Ovary (tissue), 3 donors: Measurements from ENCODE around the gene CXCL3.

ENCODE experiments used
- EP300 ChIP-seq: sonication (generic); formaldehyde crosslinking; IDR thresholded peaks from one replicate; pipeline ENCODE4 v1.6.1; 2017; ENCODE audit warnings: antibody characterized with exemption
- TF ChIP-seq, protein P1 (sequence below), 3 donors: fragments of 450-650 bp in 2 of 3; fragments of 200-600 bp in 1 of 3; IDR thresholded peaks; one replicate each; pipeline versions ENCODE4 v1.5.1 to v1.8.0; 2016 to 2022; ENCODE audit warnings: antibody characterized with exemption in 3 of 3, mild to moderate bottlenecking in 1 of 3
- donor health status: DM: no; HTN: no; CAD: no.

DNA sequence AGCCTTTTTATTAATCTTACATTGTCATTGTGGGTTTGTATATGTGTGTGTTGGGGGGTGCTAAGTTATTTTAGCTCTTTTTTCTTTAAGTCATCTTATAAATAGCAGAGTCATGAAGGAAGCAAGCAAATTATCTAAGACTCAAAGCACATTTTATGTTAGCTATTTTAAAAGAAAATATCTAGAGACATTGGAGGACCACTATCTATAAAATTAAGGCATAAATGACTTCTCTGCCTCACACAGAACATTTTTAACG is 46.8 kb downstream of the CXCL3 start:
- TF ChIP-seq, protein P1, sequence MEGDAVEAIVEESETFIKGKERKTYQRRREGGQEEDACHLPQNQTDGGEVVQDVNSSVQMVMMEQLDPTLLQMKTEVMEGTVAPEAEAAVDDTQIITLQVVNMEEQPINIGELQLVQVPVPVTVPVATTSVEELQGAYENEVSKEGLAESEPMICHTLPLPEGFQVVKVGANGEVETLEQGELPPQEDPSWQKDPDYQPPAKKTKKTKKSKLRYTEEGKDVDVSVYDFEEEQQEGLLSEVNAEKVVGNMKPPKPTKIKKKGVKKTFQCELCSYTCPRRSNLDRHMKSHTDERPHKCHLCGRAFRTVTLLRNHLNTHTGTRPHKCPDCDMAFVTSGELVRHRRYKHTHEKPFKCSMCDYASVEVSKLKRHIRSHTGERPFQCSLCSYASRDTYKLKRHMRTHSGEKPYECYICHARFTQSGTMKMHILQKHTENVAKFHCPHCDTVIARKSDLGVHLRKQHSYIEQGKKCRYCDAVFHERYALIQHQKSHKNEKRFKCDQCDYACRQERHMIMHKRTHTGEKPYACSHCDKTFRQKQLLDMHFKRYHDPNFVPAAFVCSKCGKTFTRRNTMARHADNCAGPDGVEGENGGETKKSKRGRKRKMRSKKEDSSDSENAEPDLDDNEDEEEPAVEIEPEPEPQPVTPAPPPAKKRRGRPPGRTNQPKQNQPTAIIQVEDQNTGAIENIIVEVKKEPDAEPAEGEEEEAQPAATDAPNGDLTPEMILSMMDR (IDR thresholded peaks at IDR 0.05): no peak
- no peak for TF ChIP-seq EP300
